Retina (tissue), 1 donor: ENCODE results near the gene MAB21L3.
A peak's percentile ranks its signal among the peaks of the same experiment; 100 is the strongest.

Source experiments
- DNase-seq: peaks from one replicate; pipeline ENCODE4 v3.0.0-alpha.2; 2016

The MAB21L3 gene

DNA sequence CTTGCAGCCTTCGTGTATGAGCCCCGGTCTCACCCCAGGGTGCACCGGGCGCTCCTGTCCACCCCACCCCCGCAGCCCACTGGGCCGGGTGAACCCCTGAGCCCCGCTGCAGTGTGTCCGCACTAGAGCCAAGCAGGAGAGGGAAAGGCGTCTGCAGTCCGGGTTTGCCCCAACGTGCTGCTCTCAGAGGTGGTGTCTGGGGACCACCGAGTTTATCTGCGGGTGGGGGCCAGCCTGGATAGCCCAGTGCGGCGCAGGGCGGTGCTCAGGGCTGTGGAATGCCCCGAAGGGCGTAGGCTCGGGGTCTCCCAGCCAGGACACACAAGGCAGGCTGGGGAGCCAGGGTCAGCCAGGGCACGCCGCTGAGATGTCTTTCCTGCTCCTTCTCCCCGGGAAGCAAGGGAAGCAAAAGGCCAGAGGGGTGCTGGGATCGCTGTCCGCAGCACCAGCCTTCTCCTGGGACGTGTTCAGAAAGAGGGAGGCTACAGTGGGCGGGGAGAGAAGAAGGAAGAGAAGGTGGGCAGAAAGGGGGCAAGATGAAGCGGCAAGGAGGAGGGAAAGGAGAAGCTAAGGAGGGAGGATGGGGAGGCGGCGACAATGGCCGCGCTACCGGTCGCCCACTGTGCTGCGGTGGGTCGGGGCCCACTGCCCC, 56.6 kb downstream of the MAB21L3 start:
- DNase-seq: peak; percentile 73

- peak; percentile 93 for DNase-seq
Observed at GRCh38 chr1:116168277-116169032, 57.3 kb downstream of the MAB21L3 start.

GRCh38 chr1:116169898-116170297, 58.7 kb downstream of the MAB21L3 start:
- DNase-seq: no peak

DNA sequence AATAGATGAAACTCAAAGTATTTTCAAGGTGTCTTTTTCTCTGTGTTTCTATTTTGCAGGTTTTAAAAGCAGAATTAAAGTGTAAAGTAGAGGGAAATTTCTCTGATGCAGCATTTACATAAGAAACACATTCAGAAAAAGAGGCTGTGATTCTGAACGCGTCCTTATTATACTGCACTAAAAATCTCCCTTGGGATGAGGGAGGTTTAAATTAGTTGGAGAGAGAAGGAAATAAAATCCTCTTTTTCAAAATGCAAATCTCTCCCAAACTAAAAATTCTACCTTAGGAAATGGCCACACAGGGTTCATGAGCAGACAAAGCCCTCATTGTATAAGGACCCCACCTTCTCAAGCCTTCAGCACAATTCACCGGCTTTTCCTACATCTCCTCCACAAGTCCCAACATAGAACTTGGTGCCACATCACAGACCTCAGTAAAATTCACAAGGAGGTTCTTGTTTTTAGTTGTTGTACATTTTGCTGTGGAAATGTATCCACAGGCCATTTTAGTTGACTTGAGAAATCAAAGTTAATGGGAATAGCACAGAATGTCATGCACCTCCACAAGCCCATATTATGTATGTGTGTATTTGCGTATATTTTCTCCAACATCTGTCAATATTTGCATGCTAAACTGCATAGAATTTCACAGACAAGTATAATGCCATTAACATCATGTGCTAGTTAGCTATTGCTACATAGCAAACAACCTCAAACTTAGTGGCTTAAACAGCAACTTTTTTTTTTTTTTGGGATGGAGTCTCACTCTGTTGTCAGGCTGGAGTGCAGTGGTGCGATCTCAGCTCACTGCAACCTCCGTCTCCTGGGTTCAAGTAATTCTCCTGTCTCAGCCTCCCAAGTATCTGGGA, 59.8 kb downstream of the MAB21L3 start:
- no peak for DNase-seq

- DNase-seq: no peak
Observed at GRCh38 chr1:116172666-116173065, 61.5 kb downstream of the MAB21L3 start.

- DNase-seq: no peak
Observed at GRCh38 chr1:116175611-116176010, 64.4 kb downstream of the MAB21L3 start.

DNA sequence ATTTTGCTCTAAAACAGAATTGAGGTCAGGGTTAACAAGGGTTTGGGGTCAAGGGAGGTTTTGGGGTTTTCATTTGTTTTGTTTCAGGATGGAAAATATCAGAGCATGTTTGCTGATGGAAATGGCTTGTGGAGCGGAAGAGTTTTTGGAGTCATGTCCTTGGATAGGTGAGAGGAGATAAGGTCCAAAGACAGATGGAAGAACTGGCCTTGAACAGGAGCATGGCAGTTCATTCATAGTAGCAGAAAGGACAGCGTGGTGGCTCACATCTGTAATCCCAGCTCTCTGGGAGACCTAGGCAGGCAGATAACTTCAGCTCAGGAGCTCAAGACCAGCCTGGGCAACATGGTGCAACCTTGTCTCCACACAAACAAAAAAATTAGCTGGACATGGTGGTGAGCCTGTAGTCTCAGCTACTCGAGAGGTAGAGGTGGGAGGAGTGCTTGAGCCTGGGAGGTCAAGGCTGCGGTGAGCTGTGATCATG, 65.1 kb downstream of the MAB21L3 start:
- DNase-seq: no peak

DNA sequence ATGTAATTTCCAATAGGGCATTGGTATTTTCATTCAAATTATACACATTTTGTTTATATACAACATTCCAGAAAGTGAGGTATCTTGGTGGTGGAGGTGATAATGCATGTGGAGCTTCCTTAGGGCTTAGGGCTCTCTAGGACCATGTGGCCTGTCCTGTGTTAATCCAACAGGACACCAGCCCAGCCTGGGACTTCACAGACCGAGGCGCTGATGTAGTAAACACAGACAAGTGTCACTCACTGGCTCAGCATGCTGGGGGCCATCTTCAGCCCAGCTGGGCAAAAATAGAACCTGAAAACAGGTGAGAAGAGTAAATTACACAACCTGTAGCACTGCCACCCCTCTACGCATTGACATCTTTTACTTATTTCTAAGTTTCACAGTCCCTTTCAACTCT, 66.7 kb downstream of the MAB21L3 start:
- DNase-seq: no peak

GRCh38 chr1:116178837-116179236, 67.6 kb downstream of the MAB21L3 start:
- no peak for DNase-seq

GRCh38 chr1:116179419-116179818, 68.2 kb downstream of the MAB21L3 start:
- DNase-seq: no peak

- DNase-seq: no peak
Observed at GRCh38 chr1:116179964-116180363, 68.8 kb downstream of the MAB21L3 start.

DNA sequence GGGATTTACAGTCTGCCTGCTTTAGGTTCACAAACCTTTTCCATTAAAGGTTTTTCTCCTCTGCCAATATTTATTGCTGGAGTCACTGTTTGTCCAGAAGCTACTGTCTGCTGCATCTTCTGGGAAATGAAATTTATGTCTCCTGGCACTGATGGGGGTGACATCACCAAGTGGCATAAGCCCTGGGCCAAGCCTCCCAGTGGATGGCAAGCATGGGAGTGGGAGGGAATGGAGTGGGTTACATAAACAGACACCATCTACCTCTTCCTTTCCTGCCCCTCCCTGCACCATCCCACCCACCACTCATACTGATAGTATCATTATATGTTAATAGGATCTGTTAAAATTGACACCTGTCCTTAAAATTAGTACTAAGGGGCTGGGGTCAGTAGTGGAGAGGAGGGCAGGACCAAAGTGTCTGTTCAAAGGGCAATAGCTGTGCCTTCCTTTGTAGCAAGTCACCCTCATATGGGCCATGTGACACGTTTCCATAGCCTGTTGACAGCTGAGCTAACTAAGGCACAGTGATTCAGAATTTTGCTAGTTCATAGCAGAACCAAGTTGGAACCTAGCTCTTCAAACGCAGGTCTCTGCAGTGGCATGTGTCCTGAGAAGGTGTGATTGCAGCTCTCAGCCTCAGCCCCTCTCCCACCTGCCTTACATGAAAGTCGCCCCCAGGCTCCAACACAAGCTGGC, 71.0 kb downstream of the MAB21L3 start:
- DNase-seq: no peak
